Tibial nerve (tissue), 4 donors: Measurements from ENCODE around the gene SEPTIN12.

Experiments
- CTCF ChIP-seq, 5 experiments: fragments of 200-600 bp in 3 of 5; fragments of 450-650 bp in 2 of 5; sonication (generic) in 3 of 5; IDR thresholded peaks; one replicate each; pipeline ENCODE4 v1.5.1; 2016 to 2019; ENCODE audit warnings: antibody characterized with exemption in 5 of 5, mild to moderate bottlenecking in 3 of 5, moderate library complexity in 2 of 5
- EP300 ChIP-seq, 2 donors: sonication (generic); formaldehyde crosslinking; IDR thresholded peaks; one replicate each; pipeline ENCODE4 v1.6.1; 2017; ENCODE audit warnings: antibody characterized with exemption in 2 of 2, mild to moderate bottlenecking in 1 of 2

- TF ChIP-seq CTCF (IDR thresholded peaks at IDR 0.05) = no peak
- TF ChIP-seq EP300 (IDR thresholded peaks at IDR 0.05) = no peak
Measured at GRCh38 chr16:4783251-4783950, 4.7 kb downstream of the SEPTIN12 start.
